Glomerular visceral epithelial cell (primary cell): Measurements from ENCODE around the gene NAA38.
A peak's percentile ranks its signal among the peaks of the same experiment; 100 is the strongest.

Experiments
- DNase-seq: peaks from one replicate; pipeline ENCODE4 v3.0.0-alpha.2; 2016; ENCODE audit errors: extremely low spot score

Gene NAA38, protein sequence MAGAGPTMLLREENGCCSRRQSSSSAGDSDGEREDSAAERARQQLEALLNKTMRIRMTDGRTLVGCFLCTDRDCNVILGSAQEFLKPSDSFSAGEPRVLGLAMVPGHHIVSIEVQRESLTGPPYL

DNA sequence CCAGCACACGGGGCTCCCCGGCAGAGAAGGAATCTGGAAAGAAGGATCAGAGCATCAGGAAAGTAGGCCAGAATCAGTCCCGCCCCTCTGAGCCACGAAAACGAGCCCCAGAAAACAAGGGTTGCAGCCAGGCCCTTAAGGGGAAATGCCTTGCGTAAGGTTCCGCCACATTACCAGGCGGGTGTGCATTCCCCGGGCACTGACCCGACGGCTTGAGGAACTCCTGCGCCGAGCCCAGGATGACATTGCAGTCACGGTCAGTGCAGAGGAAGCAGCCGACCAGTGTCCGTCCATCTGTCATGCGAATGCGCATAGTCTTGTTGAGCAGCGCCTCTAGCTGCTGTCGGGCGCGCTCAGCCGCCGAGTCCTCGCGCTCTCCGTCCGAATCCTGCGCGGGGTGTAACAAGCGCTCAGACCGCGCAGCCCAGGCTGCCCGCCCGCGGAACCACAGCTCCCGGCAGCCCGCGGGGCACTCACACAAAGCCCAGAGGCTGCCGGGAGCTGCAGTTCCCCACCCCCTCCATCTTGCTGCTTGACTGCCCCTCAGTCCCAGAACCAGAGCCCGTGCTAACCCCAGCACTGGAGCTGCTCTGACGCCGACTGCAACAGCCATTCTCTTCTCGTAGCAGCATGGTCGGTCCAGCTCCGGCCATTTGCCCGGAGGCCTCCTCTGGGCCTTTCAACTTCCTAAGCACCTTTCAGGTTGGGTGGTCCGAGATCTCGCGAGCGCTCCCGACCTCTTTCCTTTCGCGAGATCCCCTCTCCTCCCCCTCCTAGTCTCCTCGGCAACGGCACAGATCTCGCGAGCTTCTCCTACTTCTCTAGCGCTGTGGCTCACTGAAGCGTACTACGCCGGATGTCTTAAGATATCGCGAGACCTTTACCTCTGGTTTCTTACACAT lies at the start of gene NAA38:
NAA38 (minus strand) TSS at position 749 of the 902 bp plus-strand sequence; CDS start at position 653, 96 bp downstream.
- DNase-seq: peak; percentile 99

DNA sequence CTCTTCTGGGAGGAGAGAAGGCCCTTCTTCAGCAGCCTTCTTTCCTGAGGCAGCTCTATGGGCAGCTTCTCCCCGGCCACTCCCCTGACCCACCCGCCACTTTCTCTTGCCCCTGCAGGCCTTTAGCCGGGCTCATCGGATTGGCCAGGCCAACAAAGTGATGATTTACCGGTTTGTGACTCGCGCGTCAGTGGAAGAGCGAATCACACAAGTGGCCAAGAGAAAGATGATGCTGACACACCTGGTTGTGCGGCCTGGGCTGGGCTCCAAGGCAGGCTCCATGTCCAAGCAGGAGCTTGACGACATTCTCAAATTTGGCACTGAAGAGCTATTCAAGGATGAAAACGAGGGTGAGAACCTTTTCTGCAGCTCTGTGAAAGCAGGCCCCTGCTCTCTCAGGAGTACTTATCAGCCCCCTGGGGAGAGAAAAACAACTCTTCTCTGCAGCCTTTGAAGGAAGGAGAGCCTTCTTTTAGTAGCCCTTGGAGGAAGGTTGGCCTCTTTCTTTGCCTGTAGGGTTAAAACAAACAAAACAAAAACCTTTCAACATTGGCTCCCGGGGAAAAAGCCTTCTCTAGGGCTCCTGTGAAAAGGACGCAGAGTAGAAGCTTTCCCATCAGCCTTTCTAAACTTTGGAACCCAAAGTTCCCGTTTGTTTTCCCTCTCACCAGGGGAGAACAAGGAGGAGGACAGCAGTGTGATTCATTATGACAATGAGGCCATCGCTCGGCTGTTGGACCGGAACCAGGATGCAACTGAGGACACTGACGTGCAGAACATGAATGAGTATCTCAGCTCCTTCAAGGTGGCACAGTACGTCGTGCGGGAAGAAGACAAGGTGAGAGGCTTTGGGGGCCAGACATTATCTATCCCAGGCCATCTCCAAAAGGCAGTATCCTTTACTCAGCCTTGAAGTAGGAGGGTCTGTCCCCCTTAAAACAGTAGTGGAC lies 46.1 kb upstream of the NAA38 start:
- DNase-seq: no peak

DNA sequence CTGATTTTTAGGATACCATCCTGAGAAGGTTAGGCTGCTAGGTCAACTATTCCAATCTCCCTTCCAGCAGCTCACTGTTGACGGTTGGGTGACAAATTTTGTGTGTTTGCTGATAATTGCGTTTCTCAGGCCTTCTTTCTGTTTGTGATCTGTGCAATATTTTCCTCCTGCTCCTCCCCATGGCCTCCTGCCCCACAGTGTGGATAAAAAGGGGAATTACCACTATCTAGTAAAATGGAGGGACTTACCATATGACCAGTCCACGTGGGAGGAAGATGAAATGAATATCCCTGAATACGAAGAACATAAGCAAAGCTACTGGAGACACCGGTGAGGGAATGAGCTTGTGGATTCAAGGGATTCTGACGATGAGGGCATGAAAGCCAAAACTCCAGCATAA lies 40.4 kb upstream of the NAA38 start:
- peak; percentile 35 for DNase-seq

DNA sequence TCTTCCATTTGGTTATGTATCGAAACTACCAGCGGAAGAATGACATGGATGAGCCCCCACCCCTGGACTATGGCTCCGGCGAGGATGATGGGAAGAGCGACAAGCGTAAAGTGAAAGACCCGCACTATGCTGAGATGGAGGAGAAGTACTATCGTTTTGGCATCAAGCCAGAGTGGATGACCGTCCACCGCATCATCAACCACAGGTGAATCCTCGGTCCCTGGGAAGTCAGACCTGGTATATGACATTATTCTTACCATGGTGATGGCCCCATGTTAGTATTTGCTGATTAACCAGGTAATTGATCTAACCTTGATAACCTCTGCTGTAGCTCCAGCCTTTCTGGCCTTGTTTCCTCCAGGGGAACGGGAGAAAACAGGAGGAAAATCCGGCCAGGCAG lies 39.7 kb upstream of the NAA38 start:
- DNase-seq: no peak

DNA sequence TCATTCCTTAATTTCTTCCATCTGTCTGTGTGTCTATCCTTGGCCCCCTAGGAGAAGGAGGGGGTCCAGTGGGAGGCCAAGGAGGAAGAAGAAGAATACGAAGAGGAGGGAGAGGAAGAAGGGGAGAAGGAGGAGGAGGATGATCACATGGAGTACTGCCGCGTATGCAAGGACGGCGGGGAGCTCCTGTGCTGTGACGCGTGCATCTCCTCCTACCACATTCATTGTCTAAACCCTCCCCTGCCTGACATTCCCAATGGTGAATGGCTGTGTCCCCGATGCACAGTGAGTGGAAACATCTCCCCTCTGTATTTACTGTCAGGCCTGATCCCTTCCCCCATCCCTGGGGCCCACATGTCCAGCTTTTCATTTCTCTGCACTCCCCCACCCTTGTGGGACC lies 37.5 kb upstream of the NAA38 start:
- no peak for DNase-seq

DNA sequence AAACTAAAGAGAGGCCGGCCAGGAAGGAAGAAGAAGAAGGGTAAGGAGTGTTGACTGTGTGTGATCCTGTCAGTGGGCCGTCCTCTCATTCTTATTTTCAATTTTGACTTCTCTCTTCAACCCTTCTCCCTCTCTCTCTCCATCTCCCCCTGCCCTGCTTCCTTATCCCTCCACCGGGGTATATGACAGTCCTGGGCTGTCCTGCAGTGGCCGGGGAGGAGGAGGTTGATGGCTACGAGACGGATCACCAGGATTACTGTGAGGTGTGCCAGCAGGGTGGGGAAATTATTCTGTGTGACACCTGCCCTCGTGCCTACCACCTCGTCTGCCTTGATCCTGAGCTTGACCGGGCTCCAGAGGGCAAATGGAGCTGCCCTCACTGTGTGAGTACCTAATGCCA lies 36.9 kb upstream of the NAA38 start:
- no peak for DNase-seq

DNA sequence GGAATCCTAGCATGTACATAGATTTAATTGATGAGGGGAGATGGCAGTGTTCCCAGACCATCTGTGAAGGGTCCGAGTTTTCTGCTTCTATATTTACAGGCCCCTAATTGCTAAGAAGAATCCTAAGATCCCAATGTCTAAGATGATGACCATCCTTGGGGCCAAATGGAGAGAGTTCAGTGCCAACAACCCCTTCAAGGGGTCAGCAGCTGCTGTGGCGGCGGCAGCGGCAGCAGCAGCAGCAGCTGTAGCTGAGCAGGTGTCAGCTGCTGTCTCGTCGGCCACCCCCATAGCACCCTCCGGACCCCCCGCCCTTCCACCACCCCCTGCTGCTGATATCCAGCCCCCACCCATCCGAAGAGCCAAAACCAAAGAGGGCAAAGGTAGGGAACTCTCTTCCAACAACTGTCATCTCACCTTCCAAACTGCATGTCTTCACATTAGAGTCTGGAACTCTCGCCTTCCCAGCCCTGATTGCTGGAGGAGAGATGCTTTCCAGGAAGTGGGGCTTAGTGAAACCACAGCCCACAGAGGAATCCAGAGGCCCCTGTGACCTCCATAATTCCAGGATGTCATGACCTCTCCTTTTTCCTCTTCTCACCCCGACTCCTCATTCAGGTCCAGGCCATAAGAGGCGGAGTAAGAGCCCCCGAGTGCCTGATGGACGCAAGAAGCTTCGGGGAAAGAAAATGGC lies 36.0 kb upstream of the NAA38 start:
- DNase-seq: no peak

DNA sequence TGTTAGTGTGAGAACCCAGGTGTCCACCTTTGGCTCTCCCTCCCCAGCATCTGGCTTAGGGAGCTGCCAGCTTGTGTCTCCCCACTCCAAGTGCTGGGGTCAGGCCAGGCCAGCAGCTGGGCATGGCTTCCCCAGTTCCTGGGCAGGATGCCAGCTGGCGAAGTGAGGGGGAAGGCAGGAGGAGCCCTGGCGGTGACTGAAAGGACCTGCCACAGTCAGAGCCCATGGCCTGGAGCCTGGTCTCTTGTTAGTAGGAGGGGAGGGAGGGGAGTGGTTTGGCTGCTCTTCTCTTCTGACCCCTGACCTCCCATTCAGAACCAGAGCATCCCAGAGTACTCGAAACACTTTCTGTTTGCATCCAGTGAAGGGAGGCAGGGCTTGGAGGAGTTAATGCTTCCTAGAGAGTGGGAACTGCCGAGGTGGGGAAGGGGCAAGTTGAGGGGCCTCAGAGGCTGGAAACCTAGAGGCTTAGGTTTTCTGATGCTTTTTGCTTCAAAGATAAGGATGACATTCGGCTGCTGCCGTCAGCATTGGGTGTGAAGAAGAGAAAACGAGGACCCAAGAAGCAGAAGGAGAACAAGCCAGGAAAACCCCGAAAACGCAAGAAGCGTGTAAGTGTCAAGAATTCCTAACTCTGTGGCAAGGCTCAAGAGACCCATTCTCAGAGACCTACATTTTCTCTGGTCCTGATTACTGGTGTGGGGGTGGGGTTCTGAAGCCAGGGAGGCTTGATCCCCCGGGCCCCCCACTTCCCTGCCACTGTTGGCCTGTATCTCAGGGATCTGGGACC lies 32.0 kb upstream of the NAA38 start:
- DNase-seq: peak; percentile 96

DNA sequence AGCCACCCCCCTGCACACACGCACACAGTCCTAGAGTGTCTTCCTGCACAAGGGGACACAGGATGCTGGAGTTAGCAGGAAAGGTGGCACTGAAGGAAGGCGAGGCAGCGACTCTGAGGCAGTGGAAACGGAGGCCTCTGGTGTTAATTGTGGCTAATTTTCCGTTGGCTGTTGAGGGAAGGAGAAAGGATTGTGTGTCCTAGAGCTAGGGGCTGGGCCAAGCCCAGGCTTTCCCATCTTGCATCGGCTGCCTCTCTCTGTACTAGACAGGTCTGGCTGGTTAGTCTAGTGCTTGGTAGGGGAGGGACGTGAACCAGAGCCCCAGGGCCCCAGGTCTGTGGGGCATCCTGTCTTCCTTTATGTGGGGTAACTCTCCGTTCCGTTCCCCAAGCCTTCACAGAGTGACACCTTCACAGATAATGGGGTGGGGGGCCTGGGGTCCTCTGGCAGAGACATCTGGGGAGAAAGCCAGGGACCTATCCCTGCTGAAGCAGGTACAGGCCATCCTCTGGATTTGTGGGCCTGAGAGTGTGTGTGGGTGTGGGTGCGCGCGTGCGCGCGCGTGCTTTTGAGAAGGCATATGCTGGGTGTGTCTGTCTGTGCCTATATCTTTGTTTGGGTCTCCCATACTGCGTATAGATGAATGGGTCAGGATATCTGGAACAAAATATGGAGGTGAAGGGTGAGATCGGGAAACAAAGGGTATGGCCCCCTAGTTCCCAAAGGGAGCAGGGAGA lies 31.0 kb upstream of the NAA38 start, which contains the start of gene CHD3:
CHD3 (plus strand) TSS at position 606 of the 737 bp plus-strand sequence. CDS start 212 bp downstream, outside the sequence.
- DNase-seq: no peak

DNA sequence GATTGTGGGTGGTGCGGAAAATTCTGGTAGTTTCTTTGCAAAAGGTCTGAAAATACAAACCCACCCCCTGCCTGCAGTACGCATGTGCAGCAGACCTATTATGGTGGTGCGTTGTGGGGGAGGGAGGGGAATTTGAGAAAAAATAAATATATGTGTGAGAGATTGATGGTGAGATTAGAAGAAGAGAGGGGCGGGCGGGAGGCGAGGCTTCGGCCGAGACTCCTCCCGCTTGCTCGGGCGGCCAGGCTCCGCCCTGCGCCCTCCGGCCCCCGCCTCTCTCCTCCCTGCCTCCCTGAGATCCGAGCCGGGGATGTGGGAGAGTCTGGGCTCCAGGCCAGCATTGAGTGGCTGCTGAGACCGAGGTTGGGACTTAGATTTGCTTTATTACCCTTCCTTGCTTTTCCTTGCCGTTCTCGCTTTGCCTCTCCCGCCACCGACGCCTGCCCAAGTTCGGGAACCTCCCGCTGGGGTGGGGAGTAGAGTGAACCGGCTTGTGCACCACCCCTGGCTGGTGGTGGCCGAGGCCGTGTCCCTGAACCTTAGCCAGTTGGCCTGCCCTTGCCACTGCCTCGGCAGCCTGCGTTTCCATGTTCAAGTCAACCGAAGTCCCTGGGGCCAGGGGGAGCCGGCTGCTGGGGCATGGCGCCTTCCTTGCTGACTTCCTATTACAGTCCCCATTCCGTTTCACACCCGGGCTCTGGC lies 30.3 kb upstream of the NAA38 start:
- peak; percentile 96 for DNase-seq

DNA sequence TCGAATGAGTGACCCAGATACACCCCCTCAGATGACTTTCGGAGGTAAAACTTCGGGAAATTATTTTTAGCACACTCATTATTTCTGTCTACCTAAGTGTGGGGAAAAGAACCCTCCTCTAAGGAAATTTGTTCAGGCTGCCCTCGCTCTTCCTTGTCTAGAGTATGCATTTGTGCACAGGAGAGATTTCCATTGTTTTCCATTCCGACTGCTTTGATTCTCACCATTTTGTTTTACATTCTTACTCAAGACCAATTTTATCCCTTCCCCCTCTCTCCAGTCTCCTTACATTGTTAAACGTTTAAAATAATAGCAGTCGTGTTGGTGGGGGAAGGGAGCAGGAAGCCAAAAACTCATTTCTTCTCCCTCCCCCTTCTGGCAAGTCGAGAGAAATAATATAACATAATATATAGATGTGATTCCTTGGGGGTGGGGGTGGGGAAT lies 29.7 kb upstream of the NAA38 start:
- DNase-seq: peak; percentile 24

DNA sequence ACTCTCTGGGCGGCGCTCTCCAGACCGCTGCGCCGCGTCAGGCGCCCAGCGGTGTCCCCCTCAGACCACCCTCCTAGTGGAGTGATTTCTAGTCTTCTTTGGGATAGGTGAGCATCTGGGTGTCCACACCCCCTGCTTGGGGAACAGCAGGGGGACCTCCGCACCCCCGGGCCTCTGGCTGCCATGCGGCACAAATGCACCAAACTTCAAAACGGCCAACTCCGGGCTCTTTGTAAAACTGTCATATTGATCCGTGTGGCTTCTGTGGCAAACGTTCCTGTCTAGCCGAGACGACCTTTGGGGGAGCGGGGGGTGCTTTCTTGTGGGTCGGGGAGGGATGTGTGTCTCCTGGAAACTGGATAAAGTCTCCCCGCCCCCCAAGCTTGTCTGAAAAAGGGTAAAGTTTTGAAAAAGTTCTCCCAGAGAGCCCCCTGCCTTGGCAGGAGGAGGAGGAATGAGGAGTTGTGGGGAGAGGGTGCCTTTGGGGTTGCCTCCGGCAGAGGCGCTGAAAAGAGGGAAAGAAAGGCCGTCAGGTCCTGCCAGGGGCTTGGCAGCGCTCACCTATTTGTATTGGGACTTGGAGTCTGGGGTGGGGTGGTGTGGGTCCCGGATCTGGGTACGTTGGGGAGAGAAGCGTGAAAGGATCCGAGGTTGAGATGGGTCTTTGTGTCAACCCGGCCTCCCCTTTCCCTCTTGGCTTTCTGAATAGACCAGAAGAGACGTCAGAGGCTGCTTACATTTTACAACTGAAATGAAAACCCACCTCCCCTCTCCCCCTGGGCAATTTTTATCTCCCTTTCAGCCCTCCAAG lies 29.1 kb upstream of the NAA38 start:
- DNase-seq: peak; percentile 26

DNA sequence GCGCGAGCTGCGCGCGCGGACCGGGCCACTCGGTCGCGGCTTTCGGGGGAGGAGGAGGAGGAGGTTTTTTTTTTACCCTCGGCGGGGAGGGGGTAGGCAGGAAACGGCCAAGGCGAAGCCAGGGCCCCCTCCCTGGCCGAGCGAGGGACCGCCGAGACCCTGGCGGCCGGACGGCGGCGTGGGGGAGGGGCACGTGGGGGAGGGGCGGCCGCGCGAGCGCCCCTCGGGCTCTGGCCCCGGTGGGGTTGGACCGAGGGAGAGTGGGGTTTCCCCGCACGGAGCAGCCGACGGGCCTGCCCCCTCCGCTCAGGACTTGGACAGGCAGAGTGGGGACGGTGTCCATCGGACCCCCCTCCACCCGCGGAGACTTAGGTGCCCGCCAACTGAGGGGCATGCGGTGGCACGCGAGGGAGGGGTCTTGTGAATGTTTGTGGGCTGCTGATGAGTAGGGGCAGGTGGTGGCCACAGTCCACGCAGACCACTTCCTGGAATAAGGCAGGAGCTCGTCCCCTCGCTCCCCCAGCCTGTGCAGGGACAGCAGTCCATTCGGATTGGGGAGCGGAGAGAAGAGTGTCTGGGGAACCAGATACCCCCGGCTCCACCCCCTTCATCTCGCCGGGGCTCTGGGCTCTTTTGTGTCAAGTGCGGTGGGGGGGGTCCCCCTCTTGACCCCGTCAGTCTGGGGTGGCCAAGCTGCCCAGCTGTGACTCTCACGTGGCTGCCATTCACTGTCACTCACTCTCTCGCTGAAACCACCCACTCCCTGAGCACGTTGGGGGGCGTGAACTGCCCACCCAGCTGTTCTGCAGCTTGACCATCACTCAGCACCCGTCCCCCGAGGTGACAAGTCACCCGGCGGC lies 28.2 kb upstream of the NAA38 start:
- peak; percentile 69 for DNase-seq

DNA sequence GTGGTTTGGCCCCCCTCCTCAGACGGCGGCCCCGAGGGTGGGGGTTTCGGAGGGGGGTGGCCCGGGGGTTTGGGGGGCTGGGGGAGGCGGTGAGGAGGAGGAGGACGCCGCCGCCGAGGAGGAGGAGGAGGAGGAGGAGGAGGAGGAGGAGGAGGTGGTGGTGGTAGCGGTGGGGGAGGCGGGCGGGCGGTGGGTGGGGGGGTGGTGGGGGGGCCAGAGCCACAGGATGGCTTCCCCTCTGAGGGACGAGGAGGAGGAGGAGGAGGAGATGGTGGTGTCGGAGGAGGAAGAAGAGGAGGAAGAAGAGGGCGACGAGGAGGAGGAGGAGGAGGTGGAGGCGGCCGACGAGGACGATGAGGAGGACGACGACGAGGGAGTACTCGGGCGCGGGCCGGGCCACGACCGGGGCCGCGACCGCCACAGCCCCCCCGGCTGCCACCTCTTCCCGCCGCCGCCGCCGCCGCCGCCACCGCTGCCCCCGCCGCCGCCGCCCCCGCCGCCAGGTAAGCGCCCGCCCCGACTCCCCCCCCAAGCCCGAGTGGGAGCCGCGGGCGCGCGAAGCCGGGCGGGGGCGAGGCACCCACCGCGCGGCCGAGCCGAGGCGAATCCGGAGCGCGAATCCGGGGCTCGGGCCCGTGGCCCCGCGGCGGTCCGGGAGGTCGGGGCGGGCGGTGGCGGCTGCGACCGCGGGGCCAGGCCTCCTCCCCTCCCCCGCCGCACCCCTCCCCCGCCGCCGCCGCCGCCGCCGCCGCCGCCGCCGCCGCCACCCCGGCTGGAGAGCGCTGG lies 27.4 kb upstream of the NAA38 start:
- peak; percentile 55 for DNase-seq

DNA sequence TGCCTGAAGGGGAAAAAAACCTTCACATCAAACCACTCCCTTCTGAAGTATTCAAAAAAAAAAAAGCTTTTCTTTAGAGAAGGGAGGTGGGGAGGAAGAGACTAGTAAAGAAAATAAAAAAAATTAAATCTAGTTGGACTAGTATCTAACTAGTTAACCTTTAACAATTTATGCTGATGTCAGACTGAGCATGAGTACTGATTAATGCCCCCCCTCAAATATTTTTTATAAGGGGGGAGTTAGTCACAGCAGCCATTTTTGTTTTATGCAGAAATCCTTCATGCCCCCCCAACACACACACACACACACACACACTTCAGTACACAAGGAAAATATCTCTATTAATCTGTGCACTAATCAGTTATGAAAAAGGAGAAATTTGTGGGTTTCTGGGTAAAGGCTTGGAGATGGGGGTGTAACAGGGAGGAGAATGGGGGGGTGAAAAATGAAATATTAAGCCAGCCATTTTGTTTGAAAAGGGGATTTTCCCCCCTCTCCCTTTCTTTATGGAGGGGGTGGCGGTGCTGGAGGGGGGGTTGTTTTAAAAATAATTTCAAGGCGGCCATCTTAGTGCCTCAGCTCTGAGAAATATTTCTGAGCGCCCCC lies 26.5 kb upstream of the NAA38 start:
- peak; percentile 66 for DNase-seq

DNA sequence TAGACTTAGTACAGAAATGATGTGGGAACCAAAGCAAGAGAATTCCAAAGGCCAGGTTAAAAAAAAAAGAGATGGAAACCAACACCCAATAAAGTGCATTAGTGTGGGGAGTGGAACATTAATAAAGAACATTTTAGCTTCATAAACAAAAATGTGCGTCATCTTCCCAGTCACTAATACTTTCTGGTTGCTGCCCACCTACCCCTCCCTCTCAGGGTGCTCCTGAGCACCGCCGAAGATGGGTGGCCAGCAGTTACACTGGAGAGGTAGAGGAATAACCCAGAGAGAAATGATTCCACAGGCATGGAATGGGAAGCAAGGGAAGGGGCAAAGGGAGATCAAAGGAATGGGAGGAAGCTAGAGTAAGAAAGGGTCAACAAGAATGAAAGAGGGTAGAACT lies 25.3 kb upstream of the NAA38 start:
- DNase-seq: no peak
